GM10266 (cell line): ENCODE data around the gene CCL26.
"Not testable (repeated sequence)": the region's sequence is repeated elsewhere in the genome, so short reads cannot be mapped to it uniquely, and the experiment has no call there.

Source experiments
- DNase-seq: peaks from one replicate; pipeline ENCODE4 v3.0.0; 2012; ENCODE audit errors: extremely low spot score
- TF ChIP-seq, protein P1 (sequence below): IDR thresholded peaks from 2 replicates; pipeline ENCODE4 v1.5.1; 2012; ENCODE audit warnings: mild to moderate bottlenecking, low read depth; ENCODE audit not compliant: control insufficient read depth, insufficient read depth; ENCODE audit errors: missing control alignments

The CCL26 gene

DNA sequence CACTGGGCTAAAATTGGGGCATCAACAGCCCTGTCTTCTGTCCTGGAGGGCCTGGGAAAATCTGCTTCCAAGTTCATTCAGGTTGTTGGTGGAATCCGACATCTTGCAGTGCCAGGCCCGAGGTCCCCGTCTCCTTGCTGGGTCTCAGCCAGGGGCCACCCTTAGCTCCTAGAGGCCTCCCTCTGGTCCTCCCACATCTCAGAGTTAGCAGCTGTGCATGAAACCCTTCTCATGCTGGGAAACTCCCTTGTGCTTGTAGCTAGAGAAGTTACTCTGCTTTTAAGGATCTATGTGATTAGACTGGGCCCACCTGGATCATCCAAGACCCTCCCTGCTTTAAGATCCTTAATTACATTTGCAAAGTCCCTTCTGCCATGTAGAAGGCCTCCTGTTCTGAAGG is 48.6 kb downstream of the CCL26 start:
- DNase-seq, result peak; percentile 33
- TF ChIP-seq, protein P1, sequence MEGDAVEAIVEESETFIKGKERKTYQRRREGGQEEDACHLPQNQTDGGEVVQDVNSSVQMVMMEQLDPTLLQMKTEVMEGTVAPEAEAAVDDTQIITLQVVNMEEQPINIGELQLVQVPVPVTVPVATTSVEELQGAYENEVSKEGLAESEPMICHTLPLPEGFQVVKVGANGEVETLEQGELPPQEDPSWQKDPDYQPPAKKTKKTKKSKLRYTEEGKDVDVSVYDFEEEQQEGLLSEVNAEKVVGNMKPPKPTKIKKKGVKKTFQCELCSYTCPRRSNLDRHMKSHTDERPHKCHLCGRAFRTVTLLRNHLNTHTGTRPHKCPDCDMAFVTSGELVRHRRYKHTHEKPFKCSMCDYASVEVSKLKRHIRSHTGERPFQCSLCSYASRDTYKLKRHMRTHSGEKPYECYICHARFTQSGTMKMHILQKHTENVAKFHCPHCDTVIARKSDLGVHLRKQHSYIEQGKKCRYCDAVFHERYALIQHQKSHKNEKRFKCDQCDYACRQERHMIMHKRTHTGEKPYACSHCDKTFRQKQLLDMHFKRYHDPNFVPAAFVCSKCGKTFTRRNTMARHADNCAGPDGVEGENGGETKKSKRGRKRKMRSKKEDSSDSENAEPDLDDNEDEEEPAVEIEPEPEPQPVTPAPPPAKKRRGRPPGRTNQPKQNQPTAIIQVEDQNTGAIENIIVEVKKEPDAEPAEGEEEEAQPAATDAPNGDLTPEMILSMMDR, result no peak

DNA sequence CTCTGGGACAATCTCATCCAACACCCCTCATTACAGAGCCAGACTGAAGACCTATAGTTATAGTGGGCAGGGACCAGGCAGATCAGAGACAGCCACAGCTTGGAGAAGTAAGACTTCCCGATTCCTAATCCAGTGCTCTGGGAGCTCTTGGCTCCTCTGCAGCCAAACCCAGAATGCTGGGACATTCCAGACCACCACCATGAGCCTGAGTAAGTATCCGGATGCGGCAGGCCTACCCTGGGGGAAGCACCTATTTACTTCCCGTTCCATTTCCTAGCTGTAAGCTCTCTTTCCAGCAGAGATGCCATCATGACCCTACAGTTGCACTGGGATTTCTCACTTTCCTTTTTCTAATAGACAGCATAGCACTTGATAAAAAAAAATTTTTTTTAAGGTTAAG is 49.6 kb downstream of the CCL26 start:
- DNase-seq, result no peak
- TF ChIP-seq, protein P1, result no peak

DNA sequence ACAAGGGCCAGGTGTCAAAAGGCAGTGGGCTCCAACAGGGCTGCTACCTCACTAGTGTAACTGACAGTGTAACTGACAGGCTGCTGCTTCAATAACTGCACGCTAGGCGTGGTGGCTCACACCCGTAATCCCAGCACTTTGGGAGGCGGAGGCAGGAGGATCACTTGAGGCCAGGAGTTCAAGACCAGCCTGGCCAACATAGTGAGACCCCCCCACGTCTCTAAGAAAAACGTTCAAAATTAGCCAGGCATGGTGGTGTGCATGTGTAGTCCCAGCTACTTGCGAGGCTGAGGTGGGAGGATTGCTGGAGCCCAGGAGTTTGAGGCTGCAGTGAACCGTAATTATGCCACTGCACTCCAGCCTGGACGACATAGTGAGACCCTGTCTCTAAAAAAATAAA is 50.1 kb downstream of the CCL26 start:
- not testable (repeated sequence) for DNase-seq

DNA sequence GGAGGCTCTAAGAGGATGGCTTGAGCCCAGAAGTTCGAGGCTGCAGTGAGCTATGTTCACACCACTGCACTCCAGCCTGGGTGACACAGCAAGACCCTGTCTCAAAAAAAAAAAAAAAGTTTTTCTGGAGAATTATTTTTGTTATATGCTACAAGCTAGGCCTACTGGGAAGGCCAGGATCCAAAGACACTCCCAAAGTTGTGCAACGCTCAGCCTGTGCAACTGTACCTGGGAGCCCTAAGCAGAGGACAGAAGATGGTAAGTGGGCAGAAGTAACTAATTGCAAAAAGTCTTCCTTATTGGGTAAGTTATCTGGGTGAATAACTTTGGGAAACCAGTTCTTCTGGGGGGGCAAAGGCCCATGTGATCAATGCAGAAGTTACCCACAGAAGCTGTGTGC is 50.6 kb downstream of the CCL26 start:
- TF ChIP-seq, protein P1, result no peak
- DNase-seq, result no peak

DNA sequence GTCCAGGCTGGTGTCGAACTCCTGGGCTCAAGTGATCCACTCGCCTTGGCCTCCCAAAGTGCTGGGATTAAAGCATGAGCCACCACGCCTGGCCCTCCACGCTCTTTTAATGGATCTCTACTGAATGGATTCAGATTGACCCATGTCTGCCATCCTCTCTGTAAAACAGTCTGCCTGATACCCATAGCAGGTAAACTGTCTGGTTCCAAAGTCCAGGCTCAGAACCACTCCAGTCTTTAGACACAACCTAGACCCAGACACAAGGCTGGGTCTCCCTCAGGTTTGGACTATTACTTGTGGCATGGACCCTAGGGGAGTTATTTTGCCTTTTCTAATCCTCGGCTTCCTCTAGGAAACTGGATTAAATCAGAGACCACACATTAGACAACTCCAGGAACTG is 52.4 kb downstream of the CCL26 start:
- no peak for DNase-seq
- TF ChIP-seq, protein P1, result no peak
